ENCODE results near the gene TLX2.

GRCh38 chr2:74515981-74516633 is 1.9 kb downstream of the TLX2 start:
- TF ChIP-seq CTCF (IDR thresholded peaks at IDR 0.05; ENCODE audit: insufficient read depth, low read length, poor library complexity, severe bottlenecking) (no peak), EZH2phosphoT487 (conservative IDR thresholded peaks at IDR 0.05; ENCODE audit: low read length) (no peak)

Measured in SU-DHL-6 (cell line).